Activated naive CD8-positive, alpha-beta T cell treated with anti-CD3 and anti-CD28 coated beads for 36 hours (primary cell): ENCODE results near the gene LVRN. TPM values are rescaled to one million over a fixed set of nuclear protein-coding genes. Genes with fewer than 3 reads are reported as not detected.

ENCODE experiments used
- DNase-seq: peaks from one replicate; pipeline ENCODE4 v3.0.0; 2021
- H3K27ac Mint-ChIP-seq: one replicate; pipeline ENCODE4 v1.8.0; 2022; ENCODE audit warnings: mild to moderate bottlenecking, moderate library complexity, mixed read lengths
- H3K27me3 Mint-ChIP-seq: one replicate; pipeline ENCODE4 v1.8.0; 2022; ENCODE audit warnings: mild to moderate bottlenecking, mixed read lengths
- H3K36me3 Mint-ChIP-seq: one replicate; pipeline ENCODE4 v1.8.0; 2021; ENCODE audit warnings: mild to moderate bottlenecking, mixed read lengths
- H3K4me1 Mint-ChIP-seq: one replicate; pipeline ENCODE4 v1.8.0; 2021; ENCODE audit warnings: mixed read lengths
- H3K4me3 Mint-ChIP-seq: one replicate; pipeline ENCODE4 v1.8.0; 2022; ENCODE audit warnings: mild to moderate bottlenecking, moderate library complexity, mixed read lengths
- H3K9me3 Mint-ChIP-seq: one replicate; pipeline ENCODE4 v1.8.0; 2022; ENCODE audit warnings: mixed read lengths
- total RNA-seq, 2 experiments: library from RNA; stranded (reverse); gene quantifications; one replicate each; pipeline ENCODE4 v1.2.3, GENCODE V29; 2021

The LVRN gene
- total RNA-seq, 2 experiments from 2014 or later: not detected

DNA sequence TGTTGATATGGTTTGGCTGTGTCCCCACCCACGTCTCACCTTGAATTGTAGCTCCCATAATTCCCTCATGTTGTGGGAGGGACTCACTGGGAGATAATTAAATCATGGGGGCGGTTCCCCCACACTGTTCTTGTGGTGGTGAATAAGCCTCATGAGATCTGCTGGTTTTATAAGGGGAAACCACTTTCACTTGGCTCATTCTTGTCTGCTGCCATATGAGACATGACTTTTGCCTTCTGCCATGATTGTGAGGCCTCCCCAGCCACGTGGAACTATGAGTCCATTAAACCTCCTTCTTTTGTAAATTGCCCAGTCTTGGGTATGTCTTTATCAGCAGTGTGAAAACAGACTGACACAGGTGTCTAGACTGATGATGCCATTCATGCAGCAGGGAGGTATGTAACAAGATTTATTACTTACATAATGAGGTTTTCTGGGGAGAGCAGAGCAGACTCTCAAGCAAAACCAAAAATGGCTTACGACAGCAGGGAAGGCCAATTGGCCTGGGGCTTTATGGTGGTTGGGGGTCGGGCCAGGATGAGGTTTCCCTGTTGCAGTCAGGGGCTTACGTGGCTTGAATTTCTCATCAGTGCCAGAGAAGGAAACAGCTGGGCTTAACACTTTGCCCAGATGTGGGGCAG lies 113.0 kb downstream of the LVRN start:
- H3K27ac Mint-ChIP-seq: peak overlapping the region; percentile 79

GRCh38 chr5:116076496-116076895 lies 114.2 kb downstream of the LVRN start:
- Mint-ChIP-seq H3K9me3 (peaks cover 9% of the 10 kb centered on the region), H3K4me3 (peak overlapping the region; percentile 44), H3K36me3 (peaks cover 17% of the 10 kb centered on the region), H3K27me3 (peaks cover 22% of the 10 kb centered on the region), H3K27ac (peak overlapping the region; percentile 55), H3K4me1 (peaks cover 28% of the 10 kb centered on the region)
- peak; percentile 23 for DNase-seq

More for the DNA sequence above, 113.0 kb downstream of the LVRN start:
- no peak for DNase-seq
- H3K4me1 Mint-ChIP-seq: peaks cover 27% of the 10 kb centered on the region
- peaks cover 12% of the 10 kb centered on the region for H3K36me3 Mint-ChIP-seq
- H3K27me3 Mint-ChIP-seq: peaks cover 27% of the 10 kb centered on the region
- H3K9me3 Mint-ChIP-seq: peaks cover 9% of the 10 kb centered on the region
- H3K4me3 Mint-ChIP-seq: peak overlapping the region; percentile 47

Other genes starting within 250 kb of the LVRN start
- gene CDO1, start 145.8 kb upstream of the LVRN start, total RNA-seq: under 1 TPM; 0.37 to 0.56 TPM
- gene ATG12, start 120.9 kb upstream of the LVRN start, total RNA-seq: 10 to 100 TPM; 33.4 to 36.4 TPM
- 10 to 100 TPM; 91.7 to 96.8 TPM for gene AP3S1, start 120.5 kb upstream of the LVRN start, total RNA-seq
- gene ARL14EPL, start 70.0 kb downstream of the LVRN start, total RNA-seq: not detected
- 10 to 100 TPM; 12.7 to 13.6 TPM for gene COMMD10, start 122.5 kb downstream of the LVRN start, total RNA-seq